ENCODE measurements around the gene TNPO1. TPM values are rescaled to one million over a fixed set of nuclear protein-coding genes. Genes with fewer than 3 reads are reported as not detected.

The TNPO1 gene
- total RNA-seq, 1 experiment from 2014 or later, result 185 TPM

DNA sequence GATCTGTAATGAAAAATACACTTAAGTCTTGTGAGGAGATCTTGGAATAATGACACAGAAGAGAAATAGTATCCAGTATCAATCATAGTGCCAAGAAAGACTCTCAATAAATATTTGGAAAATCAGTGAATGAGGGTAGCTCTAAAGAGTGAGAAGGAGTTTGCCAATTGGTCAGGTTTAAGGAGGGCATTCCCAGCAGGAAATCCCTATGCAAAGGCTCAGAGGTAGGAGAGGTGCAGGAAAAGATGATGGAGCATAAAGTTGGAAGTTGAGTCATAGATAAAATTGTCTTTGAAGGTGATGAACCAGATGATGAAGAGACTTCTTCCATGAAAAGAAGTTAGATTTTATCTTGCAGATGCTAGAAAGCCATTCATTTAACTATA, 27.8 kb downstream of the TNPO1 start:
- CTCF ChIA-PET, result interaction anchor here (0.6 kb wide), 1 partner anchor 366 kb away, joined by 4 read pairs; no protein-coding TSS in a partner anchor
- peaks cover 68% of the 10 kb centered on the region for H3K79me2 ChIP-seq (ENCODE audit: low read depth)

DNA sequence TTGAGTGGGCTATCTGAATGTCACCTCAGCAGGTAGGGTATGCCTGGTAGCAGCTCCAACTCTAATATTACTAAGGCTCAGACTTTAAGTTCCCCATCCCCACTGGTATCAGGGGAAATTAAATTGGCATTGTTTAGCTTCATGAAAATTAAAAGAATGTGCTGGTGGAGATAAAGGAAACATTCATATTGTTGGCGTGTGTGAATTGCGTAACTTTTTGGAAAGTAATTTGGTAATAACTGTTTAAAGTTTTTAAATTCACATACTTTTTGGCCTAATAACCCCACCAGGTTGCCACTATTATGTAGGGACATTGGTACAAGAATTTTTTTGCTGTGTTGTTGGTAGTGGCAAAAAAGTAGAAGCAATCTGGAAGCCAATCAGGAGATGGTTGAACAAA, 29.4 kb downstream of the TNPO1 start:
- no peaks in the 10 kb centered on the region for H3K9me3 ChIP-seq (ENCODE audit: insufficient read depth, low read depth)
- DNase-seq, result no peak
- no peaks in the 10 kb centered on the region for H3K27me3 ChIP-seq (ENCODE audit: insufficient read depth, low read depth)
- peak overlapping the region; percentile 35; the same call in 1 of the 2 replicates for H3K4me2 ChIP-seq
- no TSS peak for BruUV-seq (replicated peaks)
- H3K79me2 ChIP-seq (ENCODE audit: low read depth), result peaks cover 74% of the 10 kb centered on the region
- peaks cover 18% of the 10 kb centered on the region for H3K36me3 ChIP-seq (ENCODE audit: low read depth)
- intact Hi-C loops (cut with micrococcal nuclease; ENCODE audit: unreplicated experiment), result loop anchor here (10.0 kb wide), 2 partner anchors 481 to 521 kb away; partner anchors contain the start of genes MRPS27 and PTCD2
- ChIA-PET CTCF (no interaction called here), POLR2A (ENCODE audit: unreplicated experiment) (no interaction called here)
- peaks cover 21% of the 10 kb centered on the region for H4K20me1 ChIP-seq (ENCODE audit: insufficient read depth)
- no peak overlapping the region for H2AFZ ChIP-seq
- no peak overlapping the region for H3K4me3 ChIP-seq
- H3K9me2 ChIP-seq (ENCODE audit: insufficient read depth), result no peaks in the 10 kb centered on the region
- TF ChIP-seq, protein P1, sequence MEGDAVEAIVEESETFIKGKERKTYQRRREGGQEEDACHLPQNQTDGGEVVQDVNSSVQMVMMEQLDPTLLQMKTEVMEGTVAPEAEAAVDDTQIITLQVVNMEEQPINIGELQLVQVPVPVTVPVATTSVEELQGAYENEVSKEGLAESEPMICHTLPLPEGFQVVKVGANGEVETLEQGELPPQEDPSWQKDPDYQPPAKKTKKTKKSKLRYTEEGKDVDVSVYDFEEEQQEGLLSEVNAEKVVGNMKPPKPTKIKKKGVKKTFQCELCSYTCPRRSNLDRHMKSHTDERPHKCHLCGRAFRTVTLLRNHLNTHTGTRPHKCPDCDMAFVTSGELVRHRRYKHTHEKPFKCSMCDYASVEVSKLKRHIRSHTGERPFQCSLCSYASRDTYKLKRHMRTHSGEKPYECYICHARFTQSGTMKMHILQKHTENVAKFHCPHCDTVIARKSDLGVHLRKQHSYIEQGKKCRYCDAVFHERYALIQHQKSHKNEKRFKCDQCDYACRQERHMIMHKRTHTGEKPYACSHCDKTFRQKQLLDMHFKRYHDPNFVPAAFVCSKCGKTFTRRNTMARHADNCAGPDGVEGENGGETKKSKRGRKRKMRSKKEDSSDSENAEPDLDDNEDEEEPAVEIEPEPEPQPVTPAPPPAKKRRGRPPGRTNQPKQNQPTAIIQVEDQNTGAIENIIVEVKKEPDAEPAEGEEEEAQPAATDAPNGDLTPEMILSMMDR (conservative IDR thresholded peaks at IDR 0.05), result no peak
- no peak for TF ChIP-seq EZH2 (IDR thresholded peaks at IDR 0.05; ENCODE audit: low read depth)
- peaks cover 70% of the 10 kb centered on the region for H3K4me1 ChIP-seq (replicated peaks; ENCODE audit: insufficient read depth)
- peaks cover 16% of the 10 kb centered on the region for H3F3A ChIP-seq (ENCODE audit: insufficient read depth, low read depth)
- no peak overlapping the region for H3K27ac ChIP-seq

More for the DNA sequence above, 27.8 kb downstream of the TNPO1 start:
- Histone ChIP-seq H3K4me3 (no peak overlapping the region), H3K9me2 (ENCODE audit: insufficient read depth) (no peaks in the 10 kb centered on the region), H3K4me2 (peak overlapping the region; percentile 15), H4K20me1 (ENCODE audit: insufficient read depth) (peaks cover 4% of the 10 kb centered on the region), H3F3A (ENCODE audit: insufficient read depth, low read depth) (peaks cover 16% of the 10 kb centered on the region), H3K36me3 (ENCODE audit: low read depth) (peaks cover 3% of the 10 kb centered on the region), H3K4me1 (replicated peaks; ENCODE audit: insufficient read depth) (peaks cover 62% of the 10 kb centered on the region), H3K27me3 (ENCODE audit: insufficient read depth, low read depth) (no peaks in the 10 kb centered on the region), H3K9me3 (ENCODE audit: insufficient read depth, low read depth) (no peaks in the 10 kb centered on the region), H2AFZ (no peak overlapping the region), H3K27ac (peak overlapping the region; percentile 91)
- no peak for DNase-seq
- TF ChIP-seq, protein P1 (conservative IDR thresholded peaks at IDR 0.05), result no peak
- TF ChIP-seq EZH2 (IDR thresholded peaks at IDR 0.05; ENCODE audit: low read depth), result no peak
- no TSS peak for BruUV-seq (replicated peaks)
- intact Hi-C loops (cut with micrococcal nuclease; ENCODE audit: unreplicated experiment), result loop anchor here (5.0 to 10.0 kb wide), 3 partner anchors 317 to 519 kb away; partner anchors contain the start of genes MRPS27 and PTCD2
- POLR2A ChIA-PET (ENCODE audit: unreplicated experiment), result interaction anchor here (0.6 to 0.7 kb wide), 3 partner anchors 25 to 524 kb away, joined by 3 to 5 read pairs (median 3); partner anchors contain the start of genes MRPS27 and PTCD2

DNA sequence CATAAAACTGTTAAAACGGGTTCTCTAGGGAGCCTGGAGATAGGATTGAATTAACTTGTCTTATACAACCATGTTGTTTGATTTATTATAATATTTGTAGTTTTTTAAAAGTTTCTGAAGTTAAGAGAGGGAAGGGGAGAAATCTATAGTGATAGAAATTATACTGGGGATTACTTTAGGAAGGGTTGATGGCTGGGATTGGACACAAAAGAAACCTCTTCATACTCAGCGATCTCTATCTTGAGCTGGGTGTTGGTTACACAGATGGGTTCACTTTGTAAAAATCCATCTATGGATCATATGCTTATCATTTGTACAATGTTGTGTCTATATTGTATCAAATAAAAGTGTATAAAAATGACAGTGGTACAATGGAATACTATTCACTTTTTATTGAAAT, 30.0 kb downstream of the TNPO1 start:
- H3K36me3 ChIP-seq (ENCODE audit: low read depth), result peaks cover 24% of the 10 kb centered on the region
- ChIA-PET POLR2A (ENCODE audit: unreplicated experiment) (no interaction called here), CTCF (no interaction called here)
- peaks cover 27% of the 10 kb centered on the region for H4K20me1 ChIP-seq (ENCODE audit: insufficient read depth)
- DNase-seq, result no peak
- H3K27me3 ChIP-seq (ENCODE audit: insufficient read depth, low read depth), result no peaks in the 10 kb centered on the region
- intact Hi-C loops (cut with micrococcal nuclease; ENCODE audit: unreplicated experiment), result loop anchor here (10.0 kb wide), 2 partner anchors 482 to 522 kb away; partner anchors contain the start of genes MRPS27 and PTCD2
- H3K79me2 ChIP-seq (ENCODE audit: low read depth), result peaks cover 79% of the 10 kb centered on the region
- TF ChIP-seq EZH2 (IDR thresholded peaks at IDR 0.05; ENCODE audit: low read depth), result no peak
- TF ChIP-seq, protein P1 (conservative IDR thresholded peaks at IDR 0.05), result no peak
- H3K4me1 ChIP-seq (replicated peaks; ENCODE audit: insufficient read depth), result peaks cover 72% of the 10 kb centered on the region
- no peak overlapping the region for H2AFZ ChIP-seq
- H3F3A ChIP-seq (ENCODE audit: insufficient read depth, low read depth), result peaks cover 16% of the 10 kb centered on the region
- no peaks in the 10 kb centered on the region for H3K9me3 ChIP-seq (ENCODE audit: insufficient read depth, low read depth)
- H3K4me3 ChIP-seq, result no peak overlapping the region
- BruUV-seq (replicated peaks), result no TSS peak
- no peak overlapping the region for H3K4me2 ChIP-seq
- H3K9me2 ChIP-seq (ENCODE audit: insufficient read depth), result no peaks in the 10 kb centered on the region
- H3K27ac ChIP-seq, result no peak overlapping the region
